Lower lobe of right lung (tissue), 2 donors: ENCODE measurements around the gene DOCK3. TPM values are rescaled to one million over a fixed set of nuclear protein-coding genes. Genes with fewer than 3 reads are reported as not detected.

ENCODE experiments used
- ATAC-seq, 2 donors: fragments of 200-7000 bp; cut with Tn5 transposase; one replicate each; pipeline ENCODE4 v1.9.1; 2020 to 2022; ENCODE audit warnings: mild to moderate bottlenecking in 2 of 2, moderate library complexity in 2 of 2
- DNase-seq: peaks from one replicate; pipeline ENCODE4 v3.0.0-alpha.2; 2020
- H3K27ac ChIP-seq: fragments of 200-600 bp; one replicate; pipeline ENCODE4 v1.8.0; 2022
- H3K27me3 ChIP-seq: fragments of 200-600 bp; one replicate; pipeline ENCODE4 v1.8.0; 2022; ENCODE audit warnings: low read depth
- H3K36me3 ChIP-seq: fragments of 200-600 bp; one replicate; pipeline ENCODE4 v1.8.0; 2022; ENCODE audit warnings: mild to moderate bottlenecking
- H3K4me1 ChIP-seq: fragments of 200-600 bp; one replicate; pipeline ENCODE4 v1.8.0; 2022
- H3K4me3 ChIP-seq: fragments of 200-600 bp; one replicate; pipeline ENCODE4 v1.8.0; 2022; ENCODE audit warnings: mild to moderate bottlenecking
- H3K9me3 ChIP-seq: fragments of 200-600 bp; one replicate; pipeline ENCODE4 v1.8.0; 2022
- CTCF ChIP-seq: fragments of 200-600 bp; IDR thresholded peaks from one replicate; pipeline ENCODE4 v1.8.0; 2022; ENCODE audit warnings: antibody characterized with exemption, mild to moderate bottlenecking
- intact Hi-C: fragments of 100-400 bp; cut with DNase I; formaldehyde crosslinking; loops from one replicate; pipeline ENCODE4 v1.11.0; 2022
- total RNA-seq: library from RNA; stranded (reverse); fragmentation: NEBNext Ultra II Directional; extraction: Animal tissue kit (Norgen Biotek cat#: 25700); gene quantifications from one replicate; pipeline ENCODE4 v1.2.1, GENCODE V29; 2021
- donor health status: DM: no; HTN: yes; CAD: no; lungs with severe emphysema.

Gene DOCK3
- total RNA-seq, 1 donor from 2014 or later = 1.5 TPM

- intact Hi-C loops = no loop called here
- DNase-seq = no peak
- peak; percentile 73 to 80 for ATAC-seq
These were observed 665.5 kb downstream of the DOCK3 start for GRCh38 chr3:51340013-51340829.

GRCh38 chr3:51340989-51341636 lies 666.4 kb downstream of the DOCK3 start:
- H3K27me3 ChIP-seq = no peaks in the 10 kb centered on the region
- intact Hi-C loops = no loop called here
- peak overlapping the region; percentile 48 for H3K27ac ChIP-seq
- no peaks in the 10 kb centered on the region for H3K36me3 ChIP-seq
- no peak for DNase-seq
- H3K9me3 ChIP-seq = no peaks in the 10 kb centered on the region
- no peak overlapping the region for H3K4me3 ChIP-seq
- TF ChIP-seq CTCF = no peak
- H3K4me1 ChIP-seq = peaks cover 10% of the 10 kb centered on the region
- ATAC-seq = no peak

More at GRCh38 chr3:51340013-51340829, 665.5 kb downstream of the DOCK3 start:
- peak overlapping the region; percentile 48 for H3K27ac ChIP-seq
- H3K4me3 ChIP-seq = no peak overlapping the region
- H3K9me3 ChIP-seq = no peaks in the 10 kb centered on the region
- no peak for TF ChIP-seq CTCF
- H3K36me3 ChIP-seq = no peaks in the 10 kb centered on the region
- no peaks in the 10 kb centered on the region for H3K27me3 ChIP-seq
- peaks cover 10% of the 10 kb centered on the region for H3K4me1 ChIP-seq

GRCh38 chr3:51343918-51344687 lies 669.4 kb downstream of the DOCK3 start:
- no peak for TF ChIP-seq CTCF
- no peaks in the 10 kb centered on the region for H3K9me3 ChIP-seq
- no peaks in the 10 kb centered on the region for H3K27me3 ChIP-seq
- DNase-seq (no peak), ATAC-seq (peak in 1 of 2 donors; percentile 41)
- no peaks in the 10 kb centered on the region for H3K36me3 ChIP-seq
- peaks cover 10% of the 10 kb centered on the region for H3K4me1 ChIP-seq
- intact Hi-C loops = no loop called here
- H3K27ac ChIP-seq = no peak overlapping the region
- H3K4me3 ChIP-seq = no peak overlapping the region

- Histone ChIP-seq H3K27me3 (no peaks in the 10 kb centered on the region), H3K36me3 (no peaks in the 10 kb centered on the region), H3K9me3 (no peaks in the 10 kb centered on the region), H3K27ac (no peak overlapping the region), H3K4me1 (no peaks in the 10 kb centered on the region), H3K4me3 (no peak overlapping the region)
- ATAC-seq = no peak
- no peak for DNase-seq
- no peak for TF ChIP-seq CTCF
- intact Hi-C loops = no loop called here
These were observed 676.0 kb downstream of the DOCK3 start for GRCh38 chr3:51350751-51351150.

GRCh38 chr3:51353131-51353530 lies 678.4 kb downstream of the DOCK3 start:
- intact Hi-C loops = no loop called here
- Histone ChIP-seq H3K4me3 (no peak overlapping the region), H3K9me3 (no peaks in the 10 kb centered on the region), H3K36me3 (no peaks in the 10 kb centered on the region), H3K27ac (no peak overlapping the region), H3K27me3 (no peaks in the 10 kb centered on the region), H3K4me1 (no peaks in the 10 kb centered on the region)
- TF ChIP-seq CTCF = no peak
- ATAC-seq (no peak), DNase-seq (no peak)
